IMR-90 (cell line): Measurements from ENCODE around the gene ZNF521. TPM values are rescaled to one million over a fixed set of nuclear protein-coding genes. Genes with fewer than 3 reads are reported as not detected.

Source experiments
- ATAC-seq: fragments of 200-7000 bp; cut with Tn5 transposase; 2 replicates; pipeline ENCODE4 v1.9.1; 2020; ENCODE audit warnings: low read depth, mild to moderate bottlenecking, moderate library complexity
- BruUV-seq: library from RNA; stranded (reverse); fragments of 400-500 nt; replicated peaks from 2 replicates; lab custom pipeline; 2021; lab: Mats Ljungman, UMichigan
- CTCF ChIA-PET: fragments of 300-600 bp; formaldehyde crosslinking; extraction: SDS; loops from one replicate; lab custom pipeline; 2021; ENCODE audit warnings: antibody characterized with exemption; lab: Yijun Ruan, JAX
- POLR2A ChIA-PET: fragments of 300-600 bp; sonication (Branson Sonifier 250); formaldehyde crosslinking; loops from one replicate; lab custom pipeline; 2022; ENCODE audit warnings: antibody characterized with exemption; ENCODE audit not compliant: unreplicated experiment; lab: Charles Lee
- DNase-seq: peaks from one replicate; pipeline ENCODE4 v3.0.0; 2013
- H2AFZ ChIP-seq: replicated peaks from 2 replicates; pipeline ENCODE3; 2013; ENCODE audit warnings: low read length, mild to moderate bottlenecking; ENCODE audit not compliant: poor library complexity
- H2AK5ac ChIP-seq: 2 replicates; pipeline ENCODE4 v1.6.1; 2013; ENCODE audit warnings: low read depth, low read length, inconsistent platforms
- H2AK9ac ChIP-seq: replicated peaks from 2 replicates; pipeline ENCODE3; 2013; ENCODE audit warnings: mild to moderate bottlenecking, low read depth, low read length, moderate library complexity; ENCODE audit not compliant: poor library complexity
- H2BK120ac ChIP-seq: 2 replicates; pipeline ENCODE4 v1.6.1; 2013; ENCODE audit warnings: low read depth, low read length, inconsistent platforms
- H2BK15ac ChIP-seq: 3 replicates; pipeline ENCODE4 v1.6.1; 2013; ENCODE audit warnings: low read depth, low read length, inconsistent platforms
- H2BK20ac ChIP-seq: 2 replicates; pipeline ENCODE4 v1.6.1; 2013; ENCODE audit warnings: low read depth, mild to moderate bottlenecking, inconsistent platforms, low read length, moderate library complexity
- H2BK5ac ChIP-seq: 2 replicates; pipeline ENCODE4 v1.6.1; 2013; ENCODE audit warnings: mild to moderate bottlenecking, low read depth, low read length, inconsistent platforms; ENCODE audit not compliant: poor library complexity, severe bottlenecking
- H3K14ac ChIP-seq: replicated peaks from 2 replicates; pipeline ENCODE4 v1.6.1; 2013; ENCODE audit warnings: low read depth, low read length, inconsistent platforms
- H3K18ac ChIP-seq: 2 replicates; pipeline ENCODE4 v1.6.1; 2013; ENCODE audit warnings: low read depth, low read length, control low read depth
- H3K23ac ChIP-seq: 2 replicates; pipeline ENCODE4 v1.6.1; 2013; ENCODE audit warnings: low read depth, low read length, inconsistent platforms
- H3K27ac ChIP-seq: 2 replicates; pipeline ENCODE4 v1.5.1; 2013; ENCODE audit warnings: mild to moderate bottlenecking, control low read depth, low read length; ENCODE audit not compliant: insufficient read depth
- H3K27me3 ChIP-seq: 2 replicates; pipeline ENCODE4 v1.6.1; 2013; ENCODE audit warnings: low read length; ENCODE audit not compliant: control insufficient read depth, insufficient read depth
- H3K36me3 ChIP-seq: 2 replicates; pipeline ENCODE4 v1.6.1; 2013; ENCODE audit warnings: low read length, mixed read lengths; ENCODE audit not compliant: control insufficient read depth, insufficient read depth
- H3K4ac ChIP-seq: 2 replicates; pipeline ENCODE4 v1.6.1; 2013; ENCODE audit warnings: low read depth, low read length, inconsistent platforms
- H3K4me1 ChIP-seq: 2 replicates; pipeline ENCODE4 v1.6.1; 2013; ENCODE audit warnings: low read length, mixed read lengths; ENCODE audit not compliant: control insufficient read depth, insufficient read depth
- H3K4me2 ChIP-seq: 2 replicates; pipeline ENCODE4 v1.6.1; 2013; ENCODE audit warnings: low read depth, mild to moderate bottlenecking, control low read depth, low read length, moderate library complexity
- H3K4me3 ChIP-seq: 2 replicates; pipeline ENCODE4 v1.5.1; 2013; ENCODE audit warnings: low read depth, mild to moderate bottlenecking, control low read depth, low read length, moderate library complexity; ENCODE audit not compliant: insufficient read depth
- H3K56ac ChIP-seq: 2 replicates; pipeline ENCODE4 v1.6.1; 2013; ENCODE audit warnings: low read length, inconsistent platforms; ENCODE audit not compliant: insufficient read depth; ENCODE audit errors: extremely low read depth
- H3K79me1 ChIP-seq, 2 experiments: 2 replicates each; pipeline ENCODE4 v1.6.1; 2013; ENCODE audit warnings: low read length in 2 of 2, inconsistent platforms in 1 of 2, low read depth in 1 of 2
- H3K9ac ChIP-seq: 2 replicates; pipeline ENCODE4 v1.6.1; 2013; ENCODE audit warnings: low read depth, low read length, control low read depth
- H3K9me1 ChIP-seq: 2 replicates; pipeline ENCODE4 v1.6.1; 2013; ENCODE audit warnings: low read length, inconsistent platforms; ENCODE audit not compliant: insufficient read depth
- H3K9me3 ChIP-seq: 2 replicates; pipeline ENCODE4 v1.6.1; 2013; ENCODE audit warnings: low read length; ENCODE audit not compliant: control insufficient read depth, insufficient read depth
- H4K20me1 ChIP-seq: 2 replicates; pipeline ENCODE4 v1.6.1; 2013; ENCODE audit warnings: low read length, inconsistent platforms; ENCODE audit not compliant: insufficient read depth
- H4K5ac ChIP-seq: 2 replicates; pipeline ENCODE4 v1.6.1; 2013; ENCODE audit warnings: mild to moderate bottlenecking, low read depth, low read length, control low read depth
- H4K8ac ChIP-seq, 2 experiments: 2 replicates each; pipeline ENCODE4 v1.6.1; 2013; ENCODE audit warnings: low read depth in 2 of 2, low read length in 2 of 2, control low read depth in 1 of 2, inconsistent platforms in 1 of 2
- H4K91ac ChIP-seq: 2 replicates; pipeline ENCODE4 v1.6.1; 2013; ENCODE audit warnings: low read depth, low read length, inconsistent platforms; ENCODE audit not compliant: insufficient read depth
- BHLHE40 ChIP-seq: fragments of 150-350 bp; IDR thresholded peaks from 2 replicates; pipeline ENCODE4 v1.6.1; 2016; ENCODE audit warnings: mild to moderate bottlenecking, low read depth, low read length
- MAFK ChIP-seq: IDR thresholded peaks from 2 replicates; pipeline ENCODE4 v1.6.1; 2012; ENCODE audit warnings: low read depth, low read length, improper control_type of control experiment
- MAZ ChIP-seq: IDR thresholded peaks from 2 replicates; pipeline ENCODE4 v1.6.1; 2012; ENCODE audit warnings: low read depth, mild to moderate bottlenecking, low read length, improper control_type of control experiment, moderate library complexity, borderline replicate concordance
- MXI1 ChIP-seq: IDR thresholded peaks from 2 replicates; pipeline ENCODE4 v1.6.1; 2012; ENCODE audit warnings: low read depth, mild to moderate bottlenecking, low read length, moderate library complexity, borderline replicate concordance
- POLR2A ChIP-seq: IDR thresholded peaks from 2 replicates; pipeline ENCODE4 v1.6.1; 2012; ENCODE audit warnings: mild to moderate bottlenecking, low read depth, low read length
- RAD21 ChIP-seq: IDR thresholded peaks from 2 replicates; pipeline ENCODE4 v1.6.1; 2012; ENCODE audit warnings: low read length, improper control_type of control experiment
- RCOR1 ChIP-seq: IDR thresholded peaks from 2 replicates; pipeline ENCODE4 v1.6.1; 2012; ENCODE audit warnings: mild to moderate bottlenecking, low read length, improper control_type of control experiment; ENCODE audit not compliant: insufficient replicate concordance
- RFX5 ChIP-seq: IDR thresholded peaks from 2 replicates; pipeline ENCODE4 v1.8.0; 2012; ENCODE audit warnings: low read depth, mild to moderate bottlenecking, low read length, moderate library complexity
- SMC3 ChIP-seq: fragments of 150-350 bp; IDR thresholded peaks from 2 replicates; pipeline ENCODE4 v1.6.1; 2016; ENCODE audit warnings: low read depth, mild to moderate bottlenecking, antibody characterized with exemption, low read length, moderate library complexity
- WGBS, 2 experiments: methylation state at CpG; one replicate each; pipeline versions ENCODE4 v1.1.5 to v1.1.7; 2013; ENCODE audit warnings: missing lambda C conversion rate in 2 of 2; ENCODE audit not compliant: insufficient read length in 1 of 2; ENCODE audit errors: extremely low coverage in 2 of 2; 5-methylcytosine and 5-hydroxymethylcytosine counted together
- dilution Hi-C: fragments of 300-500 bp; cut with HindIII; formaldehyde crosslinking; loops from one replicate; pipeline ENCODE4 v1.14.3; 2018; ENCODE audit warnings: low sequenced_read_pairs; ENCODE audit not compliant: unreplicated experiment
- in situ Hi-C: fragments of 300-500 bp; cut with MboI; formaldehyde crosslinking; loops from 3 replicates; pipeline ENCODE4 v1.14.3; 2019; ENCODE audit warnings: low sequenced_read_pairs, inconsistent platforms, mixed read lengths
- intact Hi-C: fragments of 100-400 bp; cut with micrococcal nuclease; formaldehyde crosslinking; loops from 2 replicates; pipeline ENCODE4 v1.10.0; 2022
- polyA plus RNA-seq, 3 experiments: library from polyadenylated mRNA; depleted of rRNA; stranded (reverse); fragments of >200 nt; gene quantifications; 2 replicates each; pipeline ENCODE4 v1.2.3, GENCODE V29; 2012; ENCODE audit warnings: low replicate concordance in 1 of 3
- total RNA-seq: library from RNA; depleted of rRNA; stranded (reverse); fragments of >200 nt; gene quantifications from 2 replicates; pipeline ENCODE4 v1.2.3, GENCODE V29; 2012
- TF ChIP-seq, protein P1 (sequence below): fragments of 150-350 bp; IDR thresholded peaks from 2 replicates; pipeline ENCODE4 v1.6.1; 2016; ENCODE audit warnings: low read depth, mild to moderate bottlenecking, low read length, moderate library complexity, borderline replicate concordance

ZNF521 gene
- total and polyA plus RNA-seq, 2 of the 4 experiments (the other 2 are of a cell fraction) = 21.5 to 59.3 TPM

DNA sequence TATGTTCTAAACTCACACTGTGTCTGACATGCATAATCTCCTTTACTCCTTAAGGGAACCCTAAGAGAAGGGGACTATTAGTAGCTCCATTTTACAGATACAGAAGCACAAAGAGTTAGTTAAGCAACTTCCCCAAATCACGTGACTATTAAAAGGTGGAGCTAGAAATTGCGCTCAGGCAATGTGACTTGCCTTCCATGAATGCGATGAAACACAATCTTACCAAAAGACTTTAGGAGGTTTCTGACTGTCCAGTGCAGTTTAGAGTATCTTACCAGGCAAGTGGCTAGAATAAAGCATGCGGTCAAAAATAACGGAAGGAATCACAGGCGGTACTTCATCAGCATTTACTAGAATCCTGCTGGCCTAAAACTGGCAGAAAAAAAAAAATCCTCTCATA is 70.4 kb downstream of the ZNF521 start:
- in situ Hi-C loops (no loop called here), intact Hi-C loops (no loop called here), dilution Hi-C loops (no loop called here)
- Histone ChIP-seq H3K23ac (no peak overlapping the region), H3K4ac (no peak overlapping the region), H2BK20ac (no peak overlapping the region), H3K9me3 (no peaks in the 10 kb centered on the region), H3K27ac (no peak overlapping the region), H2AFZ (no peak overlapping the region), H4K5ac (no peak overlapping the region), H2AK5ac (no peak overlapping the region), H2BK15ac (no peak overlapping the region), H3K4me3 (no peak overlapping the region), H3K14ac (no peak overlapping the region), H3K9me1 (peaks cover 4% of the 10 kb centered on the region), H4K20me1 (peaks cover 8% of the 10 kb centered on the region; the same call in 1 of the 2 replicates), H2AK9ac (no peak overlapping the region), H4K8ac (no peak overlapping the region), H2BK120ac (no peak overlapping the region), H2BK5ac (no peak overlapping the region), H3K9ac (no peak overlapping the region), H3K4me2 (no peak overlapping the region), H3K18ac (no peak overlapping the region), H3K79me1 (peaks cover 25 to 47% of the 10 kb centered on the region in 2 experiments), H3K4me1 (peaks cover 17% of the 10 kb centered on the region), H3K27me3 (no peaks in the 10 kb centered on the region), H3K56ac (no peak overlapping the region), H3K36me3 (peaks cover 5% of the 10 kb centered on the region), H4K91ac (no peak overlapping the region)
- TF ChIP-seq POLR2A (no peak), RAD21 (no peak), MXI1 (no peak), RCOR1 (no peak), RFX5 (no peak), MAFK (no peak), BHLHE40 (no peak), SMC3 (no peak), MAZ (no peak)
- TF ChIP-seq, protein P1, sequence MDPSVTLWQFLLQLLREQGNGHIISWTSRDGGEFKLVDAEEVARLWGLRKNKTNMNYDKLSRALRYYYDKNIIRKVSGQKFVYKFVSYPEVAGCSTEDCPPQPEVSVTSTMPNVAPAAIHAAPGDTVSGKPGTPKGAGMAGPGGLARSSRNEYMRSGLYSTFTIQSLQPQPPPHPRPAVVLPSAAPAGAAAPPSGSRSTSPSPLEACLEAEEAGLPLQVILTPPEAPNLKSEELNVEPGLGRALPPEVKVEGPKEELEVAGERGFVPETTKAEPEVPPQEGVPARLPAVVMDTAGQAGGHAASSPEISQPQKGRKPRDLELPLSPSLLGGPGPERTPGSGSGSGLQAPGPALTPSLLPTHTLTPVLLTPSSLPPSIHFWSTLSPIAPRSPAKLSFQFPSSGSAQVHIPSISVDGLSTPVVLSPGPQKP = no peak
- no CpG with 5 or more reads among the region's 6 CpGs for WGBS, 2 experiments
- no peak for ATAC-seq
- CTCF ChIA-PET = no interaction called here
- no peak for DNase-seq
- POLR2A ChIA-PET = no interaction called here
- BruUV-seq = no TSS peak
